ENCODE data around the gene PXMP4.

Gene PXMP4

GRCh38 chr20:33719277-33719988 is 677 bp downstream of the PXMP4 start:
- no peak for TF ChIP-seq SNAI2 (CRISPR knock-in tag; IDR thresholded peaks at IDR 0.05)
- no peak for TF ChIP-seq CSDC2 (CRISPR knock-in tag; IDR thresholded peaks at IDR 0.05)
- TF ChIP-seq RARB (CRISPR knock-in tag; IDR thresholded peaks at IDR 0.05), result no peak
- no peak for TF ChIP-seq PATZ1 (CRISPR knock-in tag; IDR thresholded peaks at IDR 0.05; ENCODE audit: borderline replicate concordance)
- no peak for TF ChIP-seq ZNF565 (CRISPR knock-in tag; conservative IDR thresholded peaks at IDR 0.05; ENCODE audit: low read depth)
- no peak for TF ChIP-seq TSHZ2 (CRISPR knock-in tag; IDR thresholded peaks at IDR 0.05)
- no peak for TF ChIP-seq ZNF70 (CRISPR knock-in tag; IDR thresholded peaks at IDR 0.05)
- TF ChIP-seq GLIS3 (CRISPR knock-in tag; IDR thresholded peaks at IDR 0.05), result no peak
- TF ChIP-seq TCF4 (CRISPR knock-in tag; IDR thresholded peaks at IDR 0.05; ENCODE audit: borderline replicate concordance), result no peak
- peak; percentile 3; the same call in 2 of the 3 replicates for ATAC-seq

GRCh38 chr20:33716498-33716897 is 3.6 kb downstream of the PXMP4 start:
- no peak for TF ChIP-seq ZNF8 (CRISPR knock-in tag; IDR thresholded peaks at IDR 0.05)
- TF ChIP-seq BACH2 (CRISPR knock-in tag; IDR thresholded peaks at IDR 0.05; ENCODE audit: borderline replicate concordance), result no peak
- no peak for TF ChIP-seq ARNTL (CRISPR knock-in tag; IDR thresholded peaks at IDR 0.05; ENCODE audit: borderline replicate concordance, low read depth)
- TF ChIP-seq OSR1 (CRISPR knock-in tag; IDR thresholded peaks at IDR 0.05), result no peak
- TF ChIP-seq ZFP30 (CRISPR knock-in tag; IDR thresholded peaks at IDR 0.05), result no peak
- no peak for TF ChIP-seq TSHZ2 (CRISPR knock-in tag; IDR thresholded peaks at IDR 0.05)
- TF ChIP-seq SNAI2 (CRISPR knock-in tag; IDR thresholded peaks at IDR 0.05), result no peak
- no peak for TF ChIP-seq CSDC2 (CRISPR knock-in tag; IDR thresholded peaks at IDR 0.05)
- TF ChIP-seq ZNF565 (CRISPR knock-in tag; conservative IDR thresholded peaks at IDR 0.05; ENCODE audit: low read depth), result no peak
- no peak for TF ChIP-seq ZFP3 (CRISPR knock-in tag; IDR thresholded peaks at IDR 0.05)
- TF ChIP-seq ZNF70 (CRISPR knock-in tag; IDR thresholded peaks at IDR 0.05), result no peak
- no peak for ATAC-seq

GRCh38 chr20:33713865-33714367 is 6.2 kb downstream of the PXMP4 start:
- no peak for ATAC-seq
- no peak for TF ChIP-seq ZFP3 (CRISPR knock-in tag; IDR thresholded peaks at IDR 0.05)
- no peak for TF ChIP-seq PATZ1 (CRISPR knock-in tag; IDR thresholded peaks at IDR 0.05; ENCODE audit: borderline replicate concordance)
- TF ChIP-seq ARNTL (CRISPR knock-in tag; IDR thresholded peaks at IDR 0.05; ENCODE audit: borderline replicate concordance, low read depth), result no peak
- TF ChIP-seq RARB (CRISPR knock-in tag; IDR thresholded peaks at IDR 0.05), result no peak
- no peak for TF ChIP-seq ZC3H10 (CRISPR knock-in tag; IDR thresholded peaks at IDR 0.05)
- no peak for TF ChIP-seq ZNF70 (CRISPR knock-in tag; IDR thresholded peaks at IDR 0.05)

- ATAC-seq, result no peak
- TF ChIP-seq ZNF8 (CRISPR knock-in tag; IDR thresholded peaks at IDR 0.05), result no peak
- TF ChIP-seq ZNF565 (CRISPR knock-in tag; conservative IDR thresholded peaks at IDR 0.05; ENCODE audit: low read depth), result no peak
- TF ChIP-seq ZC3H10 (CRISPR knock-in tag; IDR thresholded peaks at IDR 0.05), result no peak
- no peak for TF ChIP-seq GLIS3 (CRISPR knock-in tag; IDR thresholded peaks at IDR 0.05)
- no peak for TF ChIP-seq RARB (CRISPR knock-in tag; IDR thresholded peaks at IDR 0.05)
- TF ChIP-seq OSR1 (CRISPR knock-in tag; IDR thresholded peaks at IDR 0.05), result no peak
- no peak for TF ChIP-seq ARNTL (CRISPR knock-in tag; IDR thresholded peaks at IDR 0.05; ENCODE audit: borderline replicate concordance, low read depth)
- TF ChIP-seq BACH2 (CRISPR knock-in tag; IDR thresholded peaks at IDR 0.05; ENCODE audit: borderline replicate concordance), result no peak
- TF ChIP-seq CSDC2 (CRISPR knock-in tag; IDR thresholded peaks at IDR 0.05), result no peak
- no peak for TF ChIP-seq ESRRG (CRISPR knock-in tag; IDR thresholded peaks at IDR 0.05)
- TF ChIP-seq PATZ1 (CRISPR knock-in tag; IDR thresholded peaks at IDR 0.05; ENCODE audit: borderline replicate concordance), result no peak
- TF ChIP-seq TOX (CRISPR knock-in tag; IDR thresholded peaks at IDR 0.05; ENCODE audit: borderline replicate concordance), result no peak
- TF ChIP-seq TSHZ2 (CRISPR knock-in tag; IDR thresholded peaks at IDR 0.05), result no peak
Observed at GRCh38 chr20:33711446-33711738, 8.7 kb downstream of the PXMP4 start.
